Breast epithelium (tissue), 3 donors: ENCODE measurements around the gene PCDHB12.

Experiments
- POLR2A ChIP-seq: fragments of 450-650 bp; IDR thresholded peaks from one replicate; pipeline ENCODE4 v1.6.1; 2016; ENCODE audit warnings: antibody characterized with exemption, mild to moderate bottlenecking, moderate library complexity
- POLR2AphosphoS5 ChIP-seq, 3 donors: sonication (generic); formaldehyde crosslinking; IDR thresholded peaks; one replicate each; pipeline ENCODE4 v1.6.1; 2017; ENCODE audit warnings: antibody characterized with exemption in 3 of 3
- TF ChIP-seq, protein P1 (sequence below), 3 donors: fragments of 450-650 bp; IDR thresholded peaks; one replicate each; pipeline ENCODE4 v1.5.1; 2016 to 2017; ENCODE audit warnings: antibody characterized with exemption in 3 of 3, mild to moderate bottlenecking in 3 of 3, moderate library complexity in 3 of 3

DNA sequence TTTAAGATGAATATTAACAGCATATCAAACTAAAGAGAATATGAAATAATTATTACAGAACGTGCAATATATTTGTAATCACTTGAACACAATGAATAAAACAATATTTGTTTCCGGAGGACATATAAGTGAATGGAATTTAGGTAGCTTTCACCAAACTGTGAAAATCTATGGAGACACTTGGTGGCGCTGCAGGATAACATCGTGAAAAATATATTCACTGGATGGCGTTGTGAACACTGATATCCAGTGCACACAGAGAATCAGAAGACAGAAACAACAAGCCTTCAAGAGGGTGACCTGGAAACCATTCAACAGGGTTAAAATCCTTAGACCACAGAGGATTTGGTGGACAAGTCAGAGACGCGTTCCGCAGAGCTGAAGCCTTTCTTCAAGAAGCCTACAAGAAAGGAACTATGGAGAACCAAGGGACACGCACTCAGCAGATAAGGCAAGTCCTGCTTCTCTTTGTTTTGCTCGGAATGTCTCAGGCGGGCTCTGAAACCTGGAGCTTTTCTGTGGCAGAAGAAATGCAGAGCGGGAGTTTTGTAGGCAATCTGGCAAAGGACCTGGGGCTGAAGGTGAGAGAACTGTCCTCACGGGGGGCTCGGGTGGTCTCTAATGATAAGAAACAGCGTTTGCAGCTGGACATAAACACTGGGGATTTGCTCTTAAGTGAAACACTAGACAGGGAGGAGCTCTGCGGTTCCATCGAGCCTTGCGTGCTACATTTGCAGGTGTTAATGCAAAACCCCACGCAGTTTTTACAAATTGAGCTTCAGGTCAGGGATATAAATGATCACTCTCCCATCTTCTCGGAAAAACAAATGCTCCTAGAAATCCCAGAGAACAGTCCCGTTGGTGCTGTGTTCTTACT, 8.9 kb upstream of the PCDHB12 start, which contains the start of gene PCDHB11:
- TF ChIP-seq, protein P1, sequence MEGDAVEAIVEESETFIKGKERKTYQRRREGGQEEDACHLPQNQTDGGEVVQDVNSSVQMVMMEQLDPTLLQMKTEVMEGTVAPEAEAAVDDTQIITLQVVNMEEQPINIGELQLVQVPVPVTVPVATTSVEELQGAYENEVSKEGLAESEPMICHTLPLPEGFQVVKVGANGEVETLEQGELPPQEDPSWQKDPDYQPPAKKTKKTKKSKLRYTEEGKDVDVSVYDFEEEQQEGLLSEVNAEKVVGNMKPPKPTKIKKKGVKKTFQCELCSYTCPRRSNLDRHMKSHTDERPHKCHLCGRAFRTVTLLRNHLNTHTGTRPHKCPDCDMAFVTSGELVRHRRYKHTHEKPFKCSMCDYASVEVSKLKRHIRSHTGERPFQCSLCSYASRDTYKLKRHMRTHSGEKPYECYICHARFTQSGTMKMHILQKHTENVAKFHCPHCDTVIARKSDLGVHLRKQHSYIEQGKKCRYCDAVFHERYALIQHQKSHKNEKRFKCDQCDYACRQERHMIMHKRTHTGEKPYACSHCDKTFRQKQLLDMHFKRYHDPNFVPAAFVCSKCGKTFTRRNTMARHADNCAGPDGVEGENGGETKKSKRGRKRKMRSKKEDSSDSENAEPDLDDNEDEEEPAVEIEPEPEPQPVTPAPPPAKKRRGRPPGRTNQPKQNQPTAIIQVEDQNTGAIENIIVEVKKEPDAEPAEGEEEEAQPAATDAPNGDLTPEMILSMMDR (IDR thresholded peaks at IDR 0.05), result no peak
- no peak for TF ChIP-seq POLR2A
- no peak for TF ChIP-seq POLR2AphosphoS5 (IDR thresholded peaks at IDR 0.05)
